ENCODE data around the gene OXSM. TPM values are rescaled to one million over a fixed set of nuclear protein-coding genes. Genes with fewer than 3 reads are reported as not detected.
A peak's percentile ranks its signal among the peaks of the same experiment; 100 is the strongest.

Gene OXSM
- total RNA-seq, 6 experiments from 2014 or later: 6.5 to 12.2 (median 7.8) TPM

DNA sequence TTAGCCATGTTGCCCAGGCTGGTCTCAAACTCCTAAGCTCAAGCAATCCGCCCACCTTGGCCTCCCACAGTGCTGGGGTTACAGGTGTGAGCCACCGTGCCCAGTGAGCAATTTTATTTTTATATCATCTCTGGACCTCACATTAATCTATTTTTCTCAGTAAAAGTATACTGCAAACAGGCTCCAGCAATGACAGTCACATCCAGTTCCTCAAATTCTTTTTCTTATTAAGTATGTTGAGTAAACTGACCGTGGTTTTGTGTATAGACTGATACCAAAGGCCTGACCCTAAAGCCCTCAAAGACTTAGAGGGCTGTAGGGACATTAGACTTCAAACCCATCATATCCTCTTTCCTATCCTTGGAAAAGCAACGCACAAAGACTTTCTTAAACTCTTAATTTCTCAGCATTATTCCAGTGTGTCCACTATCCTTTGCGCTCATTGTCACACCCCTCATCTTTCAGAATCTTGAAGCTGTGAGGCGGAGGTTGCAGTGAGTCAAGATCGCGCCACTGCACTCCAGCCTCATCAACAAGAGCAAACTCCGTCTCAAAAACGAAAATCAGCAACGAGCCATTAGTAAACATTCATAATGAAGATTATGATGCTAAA, 8.6 kb upstream of the OXSM start:
- H3K9me3 Mint-ChIP-seq: no peaks in the 10 kb centered on the region
- H3K36me3 Mint-ChIP-seq (ENCODE audit: low read depth): peaks cover 14% of the 10 kb centered on the region
- H3K27ac Mint-ChIP-seq: no peak overlapping the region
- no peaks in the 10 kb centered on the region for H3K27me3 Mint-ChIP-seq (ENCODE audit: insufficient read depth)
- H3K4me1 Mint-ChIP-seq (ENCODE audit: low read depth): peaks cover 28% of the 10 kb centered on the region
- TF ChIP-seq, protein P1, sequence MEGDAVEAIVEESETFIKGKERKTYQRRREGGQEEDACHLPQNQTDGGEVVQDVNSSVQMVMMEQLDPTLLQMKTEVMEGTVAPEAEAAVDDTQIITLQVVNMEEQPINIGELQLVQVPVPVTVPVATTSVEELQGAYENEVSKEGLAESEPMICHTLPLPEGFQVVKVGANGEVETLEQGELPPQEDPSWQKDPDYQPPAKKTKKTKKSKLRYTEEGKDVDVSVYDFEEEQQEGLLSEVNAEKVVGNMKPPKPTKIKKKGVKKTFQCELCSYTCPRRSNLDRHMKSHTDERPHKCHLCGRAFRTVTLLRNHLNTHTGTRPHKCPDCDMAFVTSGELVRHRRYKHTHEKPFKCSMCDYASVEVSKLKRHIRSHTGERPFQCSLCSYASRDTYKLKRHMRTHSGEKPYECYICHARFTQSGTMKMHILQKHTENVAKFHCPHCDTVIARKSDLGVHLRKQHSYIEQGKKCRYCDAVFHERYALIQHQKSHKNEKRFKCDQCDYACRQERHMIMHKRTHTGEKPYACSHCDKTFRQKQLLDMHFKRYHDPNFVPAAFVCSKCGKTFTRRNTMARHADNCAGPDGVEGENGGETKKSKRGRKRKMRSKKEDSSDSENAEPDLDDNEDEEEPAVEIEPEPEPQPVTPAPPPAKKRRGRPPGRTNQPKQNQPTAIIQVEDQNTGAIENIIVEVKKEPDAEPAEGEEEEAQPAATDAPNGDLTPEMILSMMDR (IDR thresholded peaks at IDR 0.05): no peak
- no peak for DNase-seq
- peak overlapping the region; percentile 92 for H3K4me3 Mint-ChIP-seq

DNA sequence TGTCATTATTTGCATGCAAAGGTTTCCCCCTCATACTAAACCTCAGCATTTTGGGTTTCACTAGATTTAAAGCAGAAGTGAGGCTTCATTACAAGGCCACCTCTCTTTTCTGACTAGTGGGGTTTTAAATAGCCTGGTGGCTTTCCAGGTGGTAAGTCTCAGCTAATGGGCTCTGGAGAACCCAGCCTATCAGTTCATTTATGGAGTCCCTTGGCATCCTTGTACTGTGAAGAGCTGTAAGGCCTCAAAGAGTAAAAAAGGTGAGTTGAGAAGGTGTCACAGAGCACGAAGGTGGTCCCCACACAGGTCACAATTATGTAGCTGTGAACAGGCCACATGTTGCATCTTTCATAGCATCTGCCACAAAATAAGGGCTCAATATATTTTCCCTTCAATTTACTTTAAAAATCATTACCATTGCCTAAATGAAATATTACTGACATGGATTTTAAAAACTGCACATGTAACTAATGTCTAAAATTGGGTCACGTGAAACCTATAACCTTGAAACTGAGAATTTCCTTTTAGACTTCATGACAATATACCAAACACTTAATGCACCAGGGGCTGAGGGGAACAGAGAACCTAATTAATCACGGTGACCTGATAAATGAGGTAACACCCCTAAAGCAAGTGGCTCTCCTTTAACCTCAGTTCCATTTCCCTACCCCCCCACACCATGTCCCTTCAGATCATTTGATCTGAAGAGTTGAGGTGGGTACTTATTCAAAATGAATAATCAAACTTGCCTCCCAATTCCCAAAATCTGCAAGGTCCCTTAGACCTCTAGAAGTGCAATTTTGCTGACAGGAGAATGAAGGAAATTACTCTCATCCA, 7.9 kb upstream of the OXSM start:
- DNase-seq: no peak
- Mint-ChIP-seq H3K27ac (peak overlapping the region; percentile 77), H3K9me3 (no peaks in the 10 kb centered on the region), H3K4me3 (peak overlapping the region; percentile 92), H3K27me3 (ENCODE audit: insufficient read depth) (no peaks in the 10 kb centered on the region), H3K4me1 (ENCODE audit: low read depth) (peaks cover 28% of the 10 kb centered on the region), H3K36me3 (ENCODE audit: low read depth) (peaks cover 7% of the 10 kb centered on the region)
- TF ChIP-seq, protein P1 (IDR thresholded peaks at IDR 0.05): no peak

DNA sequence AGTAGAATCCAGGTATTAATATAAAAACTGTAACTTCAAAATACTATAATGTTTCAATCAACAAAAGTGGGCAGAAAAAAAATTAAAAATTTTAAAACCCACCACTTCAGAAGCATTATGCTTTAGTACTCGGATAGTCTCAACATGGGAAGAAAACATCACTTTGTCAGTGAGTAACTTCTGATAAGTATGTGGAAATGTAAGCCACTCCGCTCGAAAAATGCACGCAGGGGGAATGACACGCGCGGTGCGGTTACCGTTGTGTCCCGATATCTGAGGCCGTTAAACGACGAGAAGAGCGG, 7.3 kb upstream of the OXSM start:
- Mint-ChIP-seq H3K4me1 (ENCODE audit: low read depth) (peaks cover 28% of the 10 kb centered on the region), H3K27ac (peak overlapping the region; percentile 77), H3K9me3 (no peaks in the 10 kb centered on the region), H3K4me3 (peak overlapping the region; percentile 92), H3K36me3 (ENCODE audit: low read depth) (peaks cover 3% of the 10 kb centered on the region), H3K27me3 (ENCODE audit: insufficient read depth) (no peaks in the 10 kb centered on the region)
- DNase-seq: peak; percentile 56
- TF ChIP-seq, protein P1 (IDR thresholded peaks at IDR 0.05): no peak

DNA sequence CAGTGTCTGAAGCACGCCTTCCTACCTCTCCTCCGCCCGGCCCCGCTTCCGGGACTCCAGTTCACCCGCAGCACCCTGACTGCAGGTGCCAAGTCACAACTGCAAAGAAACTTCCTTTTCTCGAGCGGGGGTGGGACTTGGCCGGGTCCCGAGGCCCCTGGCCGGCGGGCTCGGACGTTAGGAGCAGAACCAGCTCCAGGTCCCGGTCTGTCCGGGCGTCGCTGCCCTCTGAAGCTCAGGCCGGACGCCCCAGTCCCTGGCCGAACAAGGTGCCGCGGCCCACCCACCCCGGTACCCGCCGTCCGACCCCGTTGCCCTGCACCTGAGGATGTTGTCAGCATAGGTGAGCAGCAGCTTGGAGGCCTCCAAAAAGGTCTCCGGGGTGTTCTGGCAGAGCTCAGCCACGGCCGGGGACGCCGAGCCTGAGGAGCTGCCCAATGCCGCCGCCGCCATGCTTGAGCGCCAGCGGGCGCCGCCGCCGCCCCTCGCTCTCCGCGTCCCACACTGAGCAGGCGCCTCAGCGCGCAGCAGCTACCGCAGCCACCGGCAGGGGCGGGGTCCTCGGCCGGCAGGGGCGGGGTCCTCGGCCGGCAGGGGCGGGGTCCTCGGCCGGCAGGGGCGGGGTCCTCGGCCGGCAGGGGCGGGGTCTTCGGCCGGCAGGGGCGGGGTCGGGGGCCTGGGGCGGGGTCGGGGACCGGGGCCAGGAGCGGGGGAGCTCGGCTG, 6.8 kb upstream of the OXSM start, which contains the start of gene NGLY1:
NGLY1 (minus strand) TSS at position 506 of the 723 bp plus-strand sequence; CDS start at position 453, 53 bp downstream.
- TF ChIP-seq, protein P1 (IDR thresholded peaks at IDR 0.05): peak; percentile 51
- Mint-ChIP-seq H3K27ac (peak within 1 kb of the TSS; percentile 77), H3K4me1 (ENCODE audit: low read depth) (peaks cover 33% of the 10 kb centered on the region), H3K27me3 (ENCODE audit: insufficient read depth) (no peaks in the 10 kb centered on the region), H3K4me3 (peak within 1 kb of the TSS; percentile 92), H3K9me3 (no peaks in the 10 kb centered on the region), H3K36me3 (ENCODE audit: low read depth) (no peaks in the 10 kb centered on the region)
- DNase-seq: peak; percentile 73

DNA sequence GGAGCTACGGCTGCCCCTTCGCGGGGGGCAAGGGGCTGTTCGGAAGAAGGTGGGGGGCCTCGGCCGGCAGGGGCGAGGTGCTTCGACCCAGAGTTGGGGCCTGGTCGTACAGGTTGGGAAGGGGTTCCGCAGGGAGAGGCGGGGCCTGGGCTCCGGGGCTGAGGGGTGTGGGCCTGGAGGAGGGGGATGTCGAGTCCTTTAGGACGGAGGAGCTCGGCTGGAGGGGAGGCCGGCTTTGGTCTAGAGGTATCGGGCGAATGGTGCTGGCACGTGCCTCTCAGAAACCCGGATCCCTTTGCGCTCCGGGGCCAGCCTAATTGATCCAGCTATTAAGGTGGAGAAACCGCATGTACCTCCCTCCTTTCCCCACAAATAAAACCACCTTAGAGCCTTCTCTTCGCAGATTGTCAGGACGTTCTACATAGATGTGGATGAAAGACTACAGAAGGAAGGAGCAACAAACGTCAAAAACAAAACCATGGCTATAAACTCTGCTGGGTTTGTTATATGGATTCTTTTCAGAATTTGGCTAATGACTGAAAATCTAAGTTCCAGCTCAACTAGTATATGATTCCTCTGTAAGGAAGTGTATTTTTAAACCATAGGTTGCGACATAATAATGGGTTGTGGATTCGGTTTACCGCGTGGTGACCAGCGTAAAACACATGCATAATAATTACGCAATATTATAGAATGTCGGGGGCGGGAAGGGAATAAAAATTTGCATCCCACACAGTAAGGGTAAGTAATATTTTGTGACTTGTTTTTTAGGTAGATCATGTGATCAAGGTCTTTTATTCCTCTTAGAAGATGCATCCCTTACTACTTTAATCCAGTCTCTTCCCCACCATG, 6.0 kb upstream of the OXSM start:
- H3K4me3 Mint-ChIP-seq: peak overlapping the region; percentile 87
- no peaks in the 10 kb centered on the region for H3K27me3 Mint-ChIP-seq (ENCODE audit: insufficient read depth)
- peak; percentile 7 for DNase-seq
- TF ChIP-seq, protein P1 (IDR thresholded peaks at IDR 0.05): 0 out of 2 replicates have a peak, but pooled peaks have one; percentile 20
- no peaks in the 10 kb centered on the region for H3K36me3 Mint-ChIP-seq (ENCODE audit: low read depth)
- H3K9me3 Mint-ChIP-seq: no peaks in the 10 kb centered on the region
- peaks cover 40% of the 10 kb centered on the region for H3K4me1 Mint-ChIP-seq (ENCODE audit: low read depth)
- H3K27ac Mint-ChIP-seq: peak overlapping the region; percentile 74
